Stimulated activated CD8-positive, alpha-beta memory T cell treated with anti-CD3 and anti-CD28 coated beads, Interleukin-15, amount 100 ng/mL, for 24 hours (primary cell): ENCODE measurements around the gene CIT.

Experiments used
- DNase-seq: peaks from one replicate; pipeline ENCODE4 v3.0.0-alpha.2; 2020; ENCODE audit warnings: low read depth

CIT gene

GRCh38 chr12:119694111-119694510 lies 183.0 kb downstream of the CIT start:
- no peak for DNase-seq

- no peak for DNase-seq
These were observed 183.6 kb downstream of the CIT start for GRCh38 chr12:119693511-119693910.

GRCh38 chr12:119692997-119693396 lies 184.1 kb downstream of the CIT start:
- no peak for DNase-seq

- no peak for DNase-seq
These were observed 184.7 kb downstream of the CIT start for GRCh38 chr12:119692410-119692809.

GRCh38 chr12:119691202-119691810 lies 185.8 kb downstream of the CIT start:
- no peak for DNase-seq

- DNase-seq: no peak
These were observed 187.1 kb downstream of the CIT start for GRCh38 chr12:119689935-119690500.

- DNase-seq: no peak
These were observed 189.2 kb downstream of the CIT start for GRCh38 chr12:119687879-119688278.

- DNase-seq: no peak
These were observed 189.7 kb downstream of the CIT start for GRCh38 chr12:119687406-119687805.

GRCh38 chr12:119686776-119687175 lies 190.3 kb downstream of the CIT start:
- no peak for DNase-seq

GRCh38 chr12:119686355-119686754 lies 190.8 kb downstream of the CIT start:
- DNase-seq: no peak

GRCh38 chr12:119685375-119685774 lies 191.7 kb downstream of the CIT start:
- DNase-seq: no peak

- DNase-seq: no peak
These were observed 192.3 kb downstream of the CIT start for GRCh38 chr12:119684711-119685369.

GRCh38 chr12:119683816-119684215 lies 193.3 kb downstream of the CIT start:
- no peak for DNase-seq

- no peak for DNase-seq
These were observed 193.7 kb downstream of the CIT start for GRCh38 chr12:119683413-119683812.

GRCh38 chr12:119682639-119683252 lies 194.4 kb downstream of the CIT start:
- DNase-seq: no peak

GRCh38 chr12:119681728-119682638 lies 195.1 kb downstream of the CIT start:
- no peak for DNase-seq

GRCh38 chr12:119681111-119681510 lies 196.0 kb downstream of the CIT start:
- DNase-seq: no peak

- DNase-seq: no peak
These were observed 197.6 kb downstream of the CIT start for GRCh38 chr12:119679490-119679889.

GRCh38 chr12:119679081-119679480 lies 198.0 kb downstream of the CIT start:
- no peak for DNase-seq

- no peak for DNase-seq
These were observed 198.7 kb downstream of the CIT start for GRCh38 chr12:119678459-119678858.

GRCh38 chr12:119676573-119676972 lies 200.5 kb downstream of the CIT start:
- DNase-seq: no peak

GRCh38 chr12:119676022-119676421 lies 201.1 kb downstream of the CIT start:
- no peak for DNase-seq
